GM18517 (cell line): ENCODE results near the gene FBXW7.

Experiments used
- ATAC-seq: cut with Tn5 transposase; IDR thresholded peaks from one replicate; pipeline ENCODE4 v1.9.1; 2021; ENCODE audit warnings: mild to moderate bottlenecking, moderate library complexity; ENCODE audit not compliant: unreplicated experiment

The FBXW7 gene

DNA sequence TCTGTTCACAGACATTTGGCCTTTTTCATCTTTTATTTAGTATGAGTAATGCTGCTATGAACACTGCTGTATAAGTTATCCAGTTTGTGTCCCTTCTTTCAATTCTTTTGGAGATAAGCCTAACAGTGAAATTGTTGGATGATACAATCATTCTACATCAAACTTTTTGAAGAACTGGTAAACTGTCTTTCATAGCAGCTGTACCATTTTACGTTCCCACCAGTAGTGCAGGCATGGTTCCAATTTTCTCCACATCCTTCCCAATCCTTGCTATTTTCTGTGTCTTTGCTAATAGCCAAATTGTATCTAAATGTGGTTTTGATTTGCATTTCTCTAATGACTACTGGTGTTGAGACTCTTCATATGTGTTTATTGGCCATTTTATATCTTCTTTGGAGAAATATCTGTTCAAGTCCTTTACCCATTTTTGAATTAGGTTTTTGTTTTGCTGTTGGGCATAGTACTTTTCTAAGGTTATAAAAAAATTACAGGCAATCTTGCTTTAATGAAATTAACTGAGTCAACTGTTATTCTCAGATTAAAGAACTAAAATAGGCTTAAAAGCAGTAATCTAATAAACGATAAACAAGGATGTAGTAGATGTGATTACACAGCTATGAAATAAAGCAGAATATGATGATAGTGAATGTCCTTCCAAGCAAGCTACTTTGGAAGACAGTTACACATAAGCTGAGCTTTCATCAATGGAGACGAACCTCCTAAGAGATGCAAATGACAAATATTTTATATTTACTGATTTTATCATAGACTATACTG is 57.2 kb downstream of the FBXW7 start:
- ATAC-seq = no peak

DNA sequence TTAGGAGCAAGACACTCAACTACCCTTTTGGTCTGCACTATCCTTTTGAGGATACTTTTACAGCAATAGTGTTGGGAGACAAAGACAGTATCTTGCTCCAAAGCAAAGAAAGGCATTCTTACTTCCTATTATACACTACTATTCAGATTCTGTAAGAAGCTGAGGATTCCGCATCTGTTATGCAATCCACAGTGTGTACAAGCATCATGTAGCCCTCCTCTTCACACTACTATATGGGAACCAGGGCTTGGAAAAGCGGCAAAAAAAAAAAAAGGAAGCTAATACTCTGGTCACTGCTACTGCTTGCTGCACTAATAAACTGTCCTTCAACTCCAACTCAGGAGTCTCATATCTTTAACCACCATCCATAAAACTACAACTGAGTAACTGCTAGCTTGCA is 59.1 kb downstream of the FBXW7 start:
- ATAC-seq = no peak

DNA sequence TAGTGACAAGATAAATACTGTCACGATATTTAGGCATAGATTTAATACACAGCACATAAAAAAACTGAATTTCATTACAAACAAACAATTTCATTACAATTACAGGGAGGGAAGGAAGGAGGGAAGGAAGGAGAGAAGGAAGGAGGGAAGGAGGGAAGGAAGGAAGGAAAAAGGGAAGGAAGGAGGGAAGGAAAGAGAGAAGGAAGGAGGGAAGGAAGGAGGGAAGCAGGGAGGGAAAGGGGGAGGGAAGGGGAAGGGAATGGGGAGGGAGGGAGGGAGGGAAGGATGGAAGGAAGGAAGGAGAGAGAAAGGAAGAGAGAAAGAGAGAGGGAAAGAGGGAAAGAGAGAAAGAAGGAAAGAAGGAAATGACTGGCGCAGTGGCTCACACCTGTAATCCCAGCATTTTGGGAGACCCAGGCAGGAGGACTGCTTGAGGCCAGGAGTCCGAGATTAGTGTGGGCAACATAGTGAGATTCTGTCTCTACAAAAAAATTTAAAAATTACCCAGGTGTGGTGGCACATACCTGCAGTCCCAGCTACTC is 64.6 kb downstream of the FBXW7 start:
- no peak for ATAC-seq

DNA sequence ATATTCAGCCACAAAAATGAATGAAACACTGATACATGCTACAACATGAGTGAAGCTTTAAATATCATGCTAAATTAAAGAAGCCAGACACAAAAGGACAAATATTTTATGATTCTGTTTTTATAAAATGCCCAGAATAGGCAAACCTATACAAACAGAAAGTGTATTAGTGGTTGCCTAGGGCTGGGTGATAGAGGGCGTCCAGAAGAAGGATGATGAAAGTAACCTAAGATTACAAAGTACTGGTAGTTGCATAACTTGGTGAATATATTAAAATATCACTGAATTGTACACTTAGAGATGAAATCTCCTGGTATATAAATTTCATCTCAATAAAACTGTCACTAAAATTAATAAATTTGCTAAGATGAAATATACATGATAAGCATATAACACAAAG is 67.5 kb downstream of the FBXW7 start:
- ATAC-seq = no peak

DNA sequence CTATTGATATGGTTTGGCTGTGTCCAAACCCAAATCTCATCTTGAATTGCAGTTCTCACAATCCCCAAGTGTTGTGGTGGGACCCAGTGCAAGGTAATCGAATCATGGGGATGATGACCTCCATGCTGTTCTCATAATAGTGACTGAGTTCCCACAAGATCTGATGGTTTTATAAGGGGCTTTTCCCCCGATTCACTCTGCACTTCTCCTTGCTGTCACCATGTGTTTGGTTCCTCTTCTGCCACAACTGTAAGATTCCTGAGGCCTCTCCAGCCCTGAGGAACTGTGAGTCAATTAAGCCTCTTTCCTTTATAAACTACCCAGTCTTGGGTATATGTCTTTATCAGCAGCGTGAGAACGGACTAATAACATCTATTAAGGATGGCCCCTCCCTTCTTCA is 68.8 kb downstream of the FBXW7 start:
- ATAC-seq = no peak

- ATAC-seq = no peak
Measured at GRCh38 chr4:152464030-152464823, 71.7 kb downstream of the FBXW7 start.

DNA sequence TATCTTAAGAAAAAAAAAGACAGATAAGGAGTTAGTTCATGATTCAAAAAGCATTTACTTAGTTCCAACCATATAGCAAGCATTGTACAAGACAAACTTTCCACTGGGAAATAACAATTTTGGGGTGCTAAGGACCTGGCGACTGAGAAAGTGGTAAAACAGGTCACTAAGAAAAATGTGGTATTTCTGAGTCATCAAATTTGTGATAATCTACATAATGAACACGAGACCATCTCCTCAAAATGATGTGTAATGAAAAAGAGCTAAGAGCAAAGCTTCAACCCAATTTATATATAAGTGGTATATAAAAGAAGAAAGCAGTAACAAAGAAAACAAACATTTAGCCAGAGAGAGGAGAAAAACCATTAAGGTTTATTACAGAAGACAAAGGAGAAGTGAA is 72.3 kb downstream of the FBXW7 start:
- no peak for ATAC-seq

DNA sequence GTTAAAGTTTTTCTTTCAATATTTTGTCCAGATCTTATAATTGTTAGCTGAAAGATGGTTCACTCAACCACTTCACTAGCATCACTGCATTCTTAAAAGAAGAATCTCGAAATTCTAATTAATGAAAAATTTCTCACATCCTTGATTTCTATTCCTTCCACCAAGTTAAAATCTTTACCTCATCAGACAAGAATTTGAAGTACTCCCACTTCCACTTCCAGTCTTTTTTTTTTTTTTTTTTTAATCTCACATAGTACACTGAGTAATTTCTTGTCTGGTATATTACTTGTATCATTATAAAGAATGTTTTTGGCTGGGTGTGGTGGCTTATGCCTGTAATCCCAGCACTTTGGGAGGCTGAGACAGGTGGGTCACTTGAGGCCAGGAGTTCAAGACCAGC is 73.2 kb downstream of the FBXW7 start:
- ATAC-seq = no peak

GRCh38 chr4:152462047-152462446 is 73.8 kb downstream of the FBXW7 start:
- ATAC-seq = peak; percentile 71

GRCh38 chr4:152460488-152460887 is 75.4 kb downstream of the FBXW7 start:
- ATAC-seq = no peak

- ATAC-seq = no peak
Measured at GRCh38 chr4:152459326-152459725, 76.6 kb downstream of the FBXW7 start.

- peak; percentile 35 for ATAC-seq
Measured at GRCh38 chr4:152458801-152459302, 77.0 kb downstream of the FBXW7 start.

DNA sequence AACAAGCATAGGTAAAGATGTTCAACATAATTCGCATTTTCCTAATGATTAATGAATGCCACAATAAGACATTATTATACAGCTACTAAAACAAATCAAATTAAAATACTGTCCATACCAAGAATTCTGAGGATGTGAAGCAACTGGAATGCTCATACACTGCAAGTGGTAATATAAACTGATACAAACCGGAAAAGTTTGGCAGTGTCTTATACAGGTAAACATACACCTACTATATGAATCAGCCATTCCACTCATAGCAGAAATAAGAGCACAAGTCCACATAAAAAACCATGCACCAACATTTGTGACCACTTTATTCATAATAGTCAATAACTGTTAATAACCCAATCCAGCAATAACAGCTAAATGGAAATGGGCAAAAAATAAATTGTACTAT is 79.3 kb downstream of the FBXW7 start:
- ATAC-seq = no peak

- no peak for ATAC-seq
Measured at GRCh38 chr4:152455311-152455710, 80.6 kb downstream of the FBXW7 start.

DNA sequence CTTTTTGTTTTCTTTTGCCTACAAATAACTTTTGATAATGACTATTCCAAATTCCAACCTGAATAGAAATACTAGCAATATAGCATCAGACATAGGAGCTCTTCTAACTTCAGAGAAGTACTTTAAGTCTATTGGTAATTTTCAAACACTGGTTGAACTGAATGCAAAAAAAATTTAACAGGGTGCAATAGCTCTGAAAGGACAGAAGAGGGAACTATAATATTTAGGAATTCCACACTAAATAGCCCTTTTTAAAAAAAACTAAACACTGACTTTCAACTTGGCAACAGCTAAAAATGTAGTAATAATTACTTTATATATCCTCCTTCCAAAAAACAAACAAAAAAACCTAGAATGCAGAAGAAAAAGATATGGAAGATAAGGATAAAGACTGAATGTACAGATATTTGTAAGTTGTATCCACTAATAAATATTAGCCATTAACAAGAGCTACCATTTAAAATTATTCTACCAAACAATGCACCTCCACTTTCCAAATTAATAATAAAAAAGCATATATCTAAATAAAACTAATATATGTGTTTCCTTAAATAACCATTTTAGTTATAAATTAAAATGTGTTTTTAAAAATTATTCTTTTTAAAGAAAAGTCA is 81.4 kb downstream of the FBXW7 start:
- no peak for ATAC-seq

DNA sequence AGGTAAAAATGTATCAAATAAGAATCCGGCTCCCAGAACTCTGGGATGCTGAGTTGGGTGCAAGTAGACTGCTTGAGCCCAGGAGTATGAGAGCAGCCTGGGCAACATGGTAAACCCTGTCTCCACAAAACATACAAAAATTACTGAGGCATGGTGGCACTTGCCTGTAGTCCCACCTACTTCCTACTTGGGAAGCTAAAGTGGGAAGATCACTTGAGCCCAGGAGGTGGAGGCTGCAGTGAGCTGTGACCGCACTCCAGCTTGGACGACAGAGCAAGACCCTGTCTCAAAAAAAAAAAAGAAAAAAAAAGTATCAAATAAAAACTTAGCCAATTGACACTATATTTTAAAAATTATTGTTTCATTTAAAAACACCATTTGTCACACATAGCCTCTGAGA is 84.4 kb downstream of the FBXW7 start:
- ATAC-seq = no peak

GRCh38 chr4:152448854-152449253 is 87.0 kb downstream of the FBXW7 start:
- ATAC-seq = no peak

GRCh38 chr4:152448038-152448707 is 87.7 kb downstream of the FBXW7 start:
- no peak for ATAC-seq

GRCh38 chr4:152443859-152444258 is 92.0 kb downstream of the FBXW7 start:
- no peak for ATAC-seq

DNA sequence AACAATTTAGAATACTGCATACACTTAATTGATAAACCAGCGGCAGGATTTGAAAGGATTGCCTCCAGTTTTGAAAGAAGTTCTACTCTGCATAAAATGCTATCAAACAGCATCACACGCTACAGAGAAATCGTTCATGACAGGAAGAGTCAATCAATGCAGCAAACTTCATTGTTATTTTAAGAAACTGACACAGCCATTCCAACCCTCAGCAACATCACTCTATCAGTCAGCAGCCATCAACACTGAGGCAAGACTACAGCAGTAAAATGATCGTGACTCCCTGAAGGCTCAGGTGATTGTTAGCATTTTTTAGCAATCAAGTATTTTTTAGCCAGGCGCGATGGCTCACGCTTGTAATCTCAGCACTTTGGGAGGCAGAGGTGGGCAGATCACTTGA is 98.3 kb downstream of the FBXW7 start:
- no peak for ATAC-seq

DNA sequence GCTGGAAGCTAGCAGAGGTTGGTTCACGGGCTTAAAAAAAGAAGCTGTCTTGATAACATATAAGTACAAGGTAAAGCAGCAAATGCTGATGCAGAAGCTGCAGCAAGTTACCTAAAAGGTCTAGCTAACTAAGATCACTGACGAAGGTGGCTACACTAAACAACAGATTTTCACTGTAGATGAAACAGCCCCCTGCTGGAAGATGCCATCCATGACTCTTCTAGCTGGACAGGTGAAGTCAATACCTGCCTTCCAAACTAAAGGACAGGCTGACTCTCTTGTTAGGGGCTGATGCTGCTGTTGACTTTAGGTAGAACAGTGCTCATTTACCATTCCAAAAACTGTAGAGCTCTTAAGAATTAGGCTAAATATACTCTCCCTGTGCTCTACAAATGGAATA is 99.5 kb downstream of the FBXW7 start:
- no peak for ATAC-seq
